ENCODE measurements around the gene MADCAM1. TPM values are rescaled to one million over a fixed set of nuclear protein-coding genes. Genes with fewer than 3 reads are reported as not detected.

The MADCAM1 gene
- total and polyA plus RNA-seq, 2 experiments from 2014 or later, result 2.9 to 4.0 TPM

- Histone ChIP-seq H2AFZ (no peak overlapping the region), H3K4me3 (no peak overlapping the region), H3K36me3 (replicated peaks; ENCODE audit: insufficient read depth, low read depth) (no peaks in the 10 kb centered on the region), H3K9me3 (ENCODE audit: low read depth) (no peaks in the 10 kb centered on the region), H4K20me1 (ENCODE audit: insufficient read depth, poor library complexity, severe bottlenecking) (peaks cover 3% of the 10 kb centered on the region), H3K4me1 (ENCODE audit: insufficient read depth) (peaks cover 4% of the 10 kb centered on the region), H3K9me2 (replicated peaks; ENCODE audit: insufficient read depth) (no peaks in the 10 kb centered on the region), H3K79me2 (peaks cover 43% of the 10 kb centered on the region), H3K27me3 (no peaks in the 10 kb centered on the region), H3K27ac (no peak overlapping the region), H3K4me2 (no peak overlapping the region)
- no peak for TF ChIP-seq EZH2phosphoT487 (IDR thresholded peaks at IDR 0.05; ENCODE audit: low read depth, severe bottlenecking, unreplicated experiment)
- no peak for TF ChIP-seq CTCF (IDR thresholded peaks at IDR 0.05; ENCODE audit: poor library complexity)
- no peak for DNase-seq (ENCODE audit: low spot score)
- WGBS (ENCODE audit: low lambda C conversion rate, missing lambda C conversion rate), result 96% methylated on average over 31 of the region's 31 CpGs
These were observed 40.3 kb upstream of the MADCAM1 start for GRCh38 chr19:455851-456546.

- no peak for DNase-seq (ENCODE audit: low spot score)
- no peak for TF ChIP-seq CTCF (IDR thresholded peaks at IDR 0.05; ENCODE audit: poor library complexity)
- TF ChIP-seq EZH2 (IDR thresholded peaks at IDR 0.05; ENCODE audit: borderline replicate concordance), result no peak
- TF ChIP-seq EZH2phosphoT487 (IDR thresholded peaks at IDR 0.05; ENCODE audit: low read depth, severe bottlenecking, unreplicated experiment), result no peak
- Histone ChIP-seq H3K4me3 (no peak overlapping the region), H3K9me2 (replicated peaks; ENCODE audit: insufficient read depth) (no peaks in the 10 kb centered on the region), H3K27ac (no peak overlapping the region), H3K4me2 (no peak overlapping the region), H3K36me3 (replicated peaks; ENCODE audit: insufficient read depth, low read depth) (no peaks in the 10 kb centered on the region), H4K20me1 (ENCODE audit: insufficient read depth, poor library complexity, severe bottlenecking) (peaks cover 3% of the 10 kb centered on the region), H3K79me2 (peaks cover 43% of the 10 kb centered on the region), H3K27me3 (no peaks in the 10 kb centered on the region), H3K9me3 (ENCODE audit: low read depth) (no peaks in the 10 kb centered on the region), H3K4me1 (ENCODE audit: insufficient read depth) (peaks cover 10% of the 10 kb centered on the region), H2AFZ (no peak overlapping the region)
- WGBS (ENCODE audit: low lambda C conversion rate, missing lambda C conversion rate), result 83% methylated on average over 17 of the region's 18 CpGs
These were observed 39.7 kb upstream of the MADCAM1 start for GRCh38 chr19:456547-457110.

DNA sequence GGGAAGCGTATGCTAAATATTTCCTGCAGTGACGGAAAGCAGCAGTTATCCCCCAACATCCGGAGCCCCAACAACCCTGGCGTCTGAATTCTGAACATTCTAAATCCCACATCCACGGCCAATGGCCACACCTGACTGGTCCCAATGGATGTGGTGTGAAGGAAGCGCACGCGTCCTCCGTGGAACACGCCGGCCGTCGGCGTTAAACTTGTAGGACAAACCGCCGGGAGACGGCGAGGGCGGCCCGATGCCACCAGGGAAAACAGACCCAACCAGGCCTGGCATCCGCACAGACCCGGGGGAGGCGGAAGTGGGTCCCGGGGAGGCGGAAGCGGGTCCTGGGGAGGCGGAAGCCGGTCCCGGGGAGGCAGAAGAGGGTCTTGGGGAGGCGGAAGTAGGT is 38.6 kb upstream of the MADCAM1 start:
- H3K79me2 ChIP-seq, result peaks cover 43% of the 10 kb centered on the region
- H3K4me1 ChIP-seq (ENCODE audit: insufficient read depth), result peaks cover 10% of the 10 kb centered on the region
- H3K9me2 ChIP-seq (replicated peaks; ENCODE audit: insufficient read depth), result no peaks in the 10 kb centered on the region
- H4K20me1 ChIP-seq (ENCODE audit: insufficient read depth, poor library complexity, severe bottlenecking), result peaks cover 3% of the 10 kb centered on the region
- H2AFZ ChIP-seq, result no peak overlapping the region
- WGBS (ENCODE audit: low lambda C conversion rate, missing lambda C conversion rate), result 97% methylated on average over 27 of the region's 30 CpGs
- H3K9me3 ChIP-seq (ENCODE audit: low read depth), result no peaks in the 10 kb centered on the region
- no peaks in the 10 kb centered on the region for H3K36me3 ChIP-seq (replicated peaks; ENCODE audit: insufficient read depth, low read depth)
- no peak overlapping the region for H3K4me2 ChIP-seq
- no peak for DNase-seq (ENCODE audit: low spot score)
- TF ChIP-seq CTCF (IDR thresholded peaks at IDR 0.05; ENCODE audit: poor library complexity), result no peak
- no peak for TF ChIP-seq EZH2 (IDR thresholded peaks at IDR 0.05; ENCODE audit: borderline replicate concordance)
- no peak for TF ChIP-seq EZH2phosphoT487 (IDR thresholded peaks at IDR 0.05; ENCODE audit: low read depth, severe bottlenecking, unreplicated experiment)
- no peak overlapping the region for H3K4me3 ChIP-seq
- H3K27ac ChIP-seq, result no peak overlapping the region
- H3K27me3 ChIP-seq, result no peaks in the 10 kb centered on the region

Measured in hepatocyte (in vitro differentiated cells).